PFSK-1 (cell line): Measurements from ENCODE around the gene MATN3.

ENCODE experiments used
- FOXP2 ChIP-seq: optimal IDR thresholded peaks from 2 replicates; pipeline ENCODE3; 2011; ENCODE audit warnings: borderline replicate concordance, control low read depth, inconsistent platforms; ENCODE audit not compliant: insufficient read depth; ENCODE audit errors: extremely low read length, extremely low read depth
- SIN3A ChIP-seq: IDR thresholded peaks from 2 replicates; pipeline ENCODE4 v1.6.1; 2012; ENCODE audit warnings: mild to moderate bottlenecking, low read length, moderate library complexity, borderline replicate concordance; ENCODE audit not compliant: insufficient read depth

- no peak for TF ChIP-seq FOXP2
- TF ChIP-seq SIN3A: no peak
These were observed 11.1 kb downstream of the MATN3 start for GRCh38 chr2:20001361-20001863.
